ENCODE results near the gene AGAP5. TPM values are rescaled to one million over a fixed set of nuclear protein-coding genes. Genes with fewer than 3 reads are reported as not detected.

The AGAP5 gene
- total and polyA plus RNA-seq, 9 of the 15 experiments (the other 6 are each of a cell fraction or from before 2014, with no cell fraction given) = 0.32 to 7.5 (median 5.3) TPM

DNA sequence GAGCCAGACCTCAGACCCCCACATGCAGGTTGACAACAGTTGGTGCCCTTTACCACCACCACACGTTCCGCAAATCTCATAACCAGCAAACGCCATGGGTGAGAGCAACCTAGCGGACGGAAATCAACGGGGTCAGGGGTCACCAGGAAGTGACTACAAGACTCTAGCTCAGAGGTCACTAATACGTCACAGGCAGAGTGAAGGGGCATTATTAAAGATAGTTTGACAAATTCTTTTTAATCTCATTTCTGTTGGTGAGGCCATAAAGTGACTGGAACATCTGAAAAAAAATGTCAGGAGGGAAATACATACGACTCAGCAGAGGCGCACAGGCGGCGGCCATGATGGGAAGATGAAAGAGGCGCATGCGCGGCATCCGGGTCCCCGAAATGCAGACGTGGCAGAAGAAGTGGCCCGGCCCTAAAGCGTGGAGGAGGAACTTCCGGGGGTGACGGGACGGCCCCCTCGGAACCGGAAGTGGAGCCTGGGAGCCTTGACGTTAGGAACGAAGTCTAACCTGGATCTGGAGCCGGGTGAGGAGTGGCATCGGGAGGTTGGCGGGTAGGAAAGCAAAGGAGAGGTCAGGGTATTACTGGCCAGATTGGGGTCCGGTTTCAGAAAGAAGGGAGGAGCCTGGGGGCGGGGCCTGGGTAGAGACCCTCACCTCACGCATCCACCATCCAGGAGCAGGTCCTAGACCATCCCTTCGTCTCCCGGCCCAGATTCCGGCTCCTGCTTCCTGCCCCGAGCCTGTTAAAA lies 46.2 kb upstream of the AGAP5 start, which contains the start of gene SEC24C (continued):
- TF ChIP-seq KDM2B (CRISPR knock-in tag; IDR thresholded peaks at IDR 0.05) (peak; percentile 23; the same call in 1 of the 2 replicates), ZNF316 (IDR thresholded peaks at IDR 0.05) (peak; percentile 96), SNIP1 (IDR thresholded peaks at IDR 0.05; ENCODE audit: low read depth) (no peak), ZNF143 (CRISPR knock-in tag; IDR thresholded peaks at IDR 0.05) (peak; percentile 52; the same call in 1 of the 2 replicates), FUS (optimal IDR thresholded peaks at IDR 0.05; ENCODE audit: low read depth, low read length) (no peak), RBM25 (IDR thresholded peaks at IDR 0.05; ENCODE audit: low read depth, low read length, severe bottlenecking) (no peak), CEBPB (tag; IDR thresholded peaks at IDR 0.05) (no peak; the same call in 1 of the 2 replicates), KDM1A (IDR thresholded peaks at IDR 0.05) (peak; percentile 5 to 35; a peak in 2 of 4 replicates), CBX2 (IDR thresholded peaks at IDR 0.05; ENCODE audit: insufficient read depth, low read length, poor library complexity, severe bottlenecking) (no peak), NCOR1 (IDR thresholded peaks at IDR 0.05) (no peak; the same call in 1 of the 2 replicates), TCF7 (IDR thresholded peaks at IDR 0.05; ENCODE audit: borderline replicate concordance) (no peak), POLR2G (IDR thresholded peaks at IDR 0.05; ENCODE audit: low read depth, low read length) (peak; percentile 96), GABPB2 (CRISPR knock-in tag; conservative IDR thresholded peaks at IDR 0.05) (no peak), KLF6 (CRISPR knock-in tag; IDR thresholded peaks at IDR 0.05; ENCODE audit: borderline replicate concordance) (0 out of 2 replicates have a peak, but pooled peaks have one; percentile 74), EZH2 (IDR thresholded peaks at IDR 0.05; ENCODE audit: borderline replicate concordance, low read depth, low read length) (no peak), SMARCB1 (IDR thresholded peaks at IDR 0.05; ENCODE audit: insufficient read length, low read depth) (no peak), ZFP1 (CRISPR knock-in tag; IDR thresholded peaks at IDR 0.05) (peak; percentile 51; the same call in 1 of the 2 replicates), XRCC3 (IDR thresholded peaks at IDR 0.05) (no peak), ESRRB (CRISPR knock-in tag; IDR thresholded peaks at IDR 0.05; ENCODE audit: borderline replicate concordance) (0 out of 2 replicates have a peak, but pooled peaks have one; percentile 29)
- TF ChIP-seq, protein P1, sequence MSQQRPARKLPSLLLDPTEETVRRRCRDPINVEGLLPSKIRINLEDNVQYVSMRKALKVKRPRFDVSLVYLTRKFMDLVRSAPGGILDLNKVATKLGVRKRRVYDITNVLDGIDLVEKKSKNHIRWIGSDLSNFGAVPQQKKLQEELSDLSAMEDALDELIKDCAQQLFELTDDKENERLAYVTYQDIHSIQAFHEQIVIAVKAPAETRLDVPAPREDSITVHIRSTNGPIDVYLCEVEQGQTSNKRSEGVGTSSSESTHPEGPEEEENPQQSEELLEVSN (IDR thresholded peaks at IDR 0.05; ENCODE audit: borderline replicate concordance in 1 of 2, extremely low read depth in 1 of 2, insufficient read depth in 1 of 2, insufficient read length in 1 of 2, low read depth in 1 of 2, low read length in 1 of 2, poor library complexity in 1 of 2, severe bottlenecking in 1 of 2) = peak in 1 of 2 experiments; percentile 26
- TF ChIP-seq, protein P2, sequence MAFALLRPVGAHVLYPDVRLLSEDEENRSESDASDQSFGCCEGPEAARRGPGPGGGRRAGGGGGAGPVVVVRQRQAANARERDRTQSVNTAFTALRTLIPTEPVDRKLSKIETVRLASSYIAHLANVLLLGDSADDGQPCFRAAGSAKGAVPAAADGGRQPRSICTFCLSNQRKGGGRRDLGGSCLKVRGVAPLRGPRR (CRISPR knock-in tag; IDR thresholded peaks at IDR 0.05) = peak; percentile 83; the same call in 1 of the 2 replicates
- TF ChIP-seq, protein P3, sequence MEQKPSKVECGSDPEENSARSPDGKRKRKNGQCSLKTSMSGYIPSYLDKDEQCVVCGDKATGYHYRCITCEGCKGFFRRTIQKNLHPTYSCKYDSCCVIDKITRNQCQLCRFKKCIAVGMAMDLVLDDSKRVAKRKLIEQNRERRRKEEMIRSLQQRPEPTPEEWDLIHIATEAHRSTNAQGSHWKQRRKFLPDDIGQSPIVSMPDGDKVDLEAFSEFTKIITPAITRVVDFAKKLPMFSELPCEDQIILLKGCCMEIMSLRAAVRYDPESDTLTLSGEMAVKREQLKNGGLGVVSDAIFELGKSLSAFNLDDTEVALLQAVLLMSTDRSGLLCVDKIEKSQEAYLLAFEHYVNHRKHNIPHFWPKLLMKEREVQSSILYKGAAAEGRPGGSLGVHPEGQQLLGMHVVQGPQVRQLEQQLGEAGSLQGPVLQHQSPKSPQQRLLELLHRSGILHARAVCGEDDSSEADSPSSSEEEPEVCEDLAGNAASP (IDR thresholded peaks at IDR 0.05) = no peak
- TF ChIP-seq, protein P4, sequence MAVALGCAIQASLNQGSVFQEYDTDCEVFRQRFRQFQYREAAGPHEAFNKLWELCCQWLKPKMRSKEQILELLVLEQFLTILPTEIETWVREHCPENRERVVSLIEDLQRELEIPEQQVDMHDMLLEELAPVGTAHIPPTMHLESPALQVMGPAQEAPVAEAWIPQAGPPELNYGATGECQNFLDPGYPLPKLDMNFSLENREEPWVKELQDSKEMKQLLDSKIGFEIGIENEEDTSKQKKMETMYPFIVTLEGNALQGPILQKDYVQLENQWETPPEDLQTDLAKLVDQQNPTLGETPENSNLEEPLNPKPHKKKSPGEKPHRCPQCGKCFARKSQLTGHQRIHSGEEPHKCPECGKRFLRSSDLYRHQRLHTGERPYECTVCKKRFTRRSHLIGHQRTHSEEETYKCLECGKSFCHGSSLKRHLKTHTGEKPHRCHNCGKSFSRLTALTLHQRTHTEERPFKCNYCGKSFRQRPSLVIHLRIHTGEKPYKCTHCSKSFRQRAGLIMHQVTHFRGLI (CRISPR knock-in tag; IDR thresholded peaks at IDR 0.05) = peak; percentile 58; the same call in 1 of the 2 replicates
